Neuronal stem cell (in vitro differentiated cells): ENCODE data around the gene CYB5A.

Experiments used
- DNase-seq: peaks from one replicate; pipeline ENCODE4 v3.0.0-alpha.2; 2013; ENCODE audit warnings: low spot score
- H2AFZ ChIP-seq: one replicate; pipeline ENCODE4 v1.6.1; 2013; ENCODE audit warnings: mild to moderate bottlenecking, low read length, inconsistent platforms
- H2AK5ac ChIP-seq: 2 replicates; pipeline ENCODE4 v1.6.1; 2013; ENCODE audit warnings: low read depth, mild to moderate bottlenecking, inconsistent platforms, low read length, moderate library complexity, mixed read lengths
- H2BK120ac ChIP-seq: 2 replicates; pipeline ENCODE4 v1.6.1; 2013; ENCODE audit warnings: low read depth, mild to moderate bottlenecking, inconsistent platforms, low read length, moderate library complexity, mixed read lengths
- H2BK12ac ChIP-seq: one replicate; pipeline ENCODE4 v1.6.1; 2013; ENCODE audit warnings: low read length, inconsistent platforms
- H2BK15ac ChIP-seq: 2 replicates; pipeline ENCODE4 v1.6.1; 2013; ENCODE audit warnings: mild to moderate bottlenecking, low read length, inconsistent platforms, mixed read lengths
- H2BK5ac ChIP-seq: one replicate; pipeline ENCODE4 v1.6.1; 2013; ENCODE audit warnings: inconsistent platforms, mild to moderate bottlenecking, low read length, moderate library complexity
- H3K14ac ChIP-seq: one replicate; pipeline ENCODE4 v1.6.1; 2013; ENCODE audit warnings: low read length, inconsistent platforms
- H3K18ac ChIP-seq: 2 replicates; pipeline ENCODE4 v1.6.1; 2013; ENCODE audit warnings: low read length, inconsistent platforms
- H3K23ac ChIP-seq: 2 replicates; pipeline ENCODE4 v1.6.1; 2013; ENCODE audit warnings: low read depth, mild to moderate bottlenecking, mixed read lengths, low read length, inconsistent platforms; ENCODE audit not compliant: poor library complexity
- H3K27ac ChIP-seq: replicated peaks from 3 replicates; pipeline ENCODE4 v1.5.1; 2013; ENCODE audit warnings: low read length, inconsistent platforms
- H3K27me3 ChIP-seq, 3 experiments: 2 replicates each; pipeline ENCODE4 v1.6.1; 2013; ENCODE audit warnings: low read length in 3 of 3, mild to moderate bottlenecking in 2 of 3, inconsistent platforms in 1 of 3, low read depth in 1 of 3, mixed read lengths in 1 of 3, moderate library complexity in 1 of 3; ENCODE audit not compliant: control insufficient read depth in 3 of 3, insufficient read depth in 3 of 3
- H3K36me3 ChIP-seq, 2 donors: replicated peaks in 1 of 2; 2 replicates each; pipeline ENCODE4 v1.6.1; 2013; ENCODE audit warnings: low read length in 2 of 2; ENCODE audit not compliant: control insufficient read depth in 2 of 2, insufficient read depth in 2 of 2
- H3K4ac ChIP-seq: 2 replicates; pipeline ENCODE4 v1.6.1; 2013; ENCODE audit warnings: inconsistent platforms, mild to moderate bottlenecking, low read length, moderate library complexity
- H3K4me1 ChIP-seq, 2 donors: 1 replicate in 1 of 2; 2 replicates in 1 of 2; pipeline ENCODE4 v1.6.1; 2013; ENCODE audit warnings: low read length in 2 of 2, low read depth in 1 of 2; ENCODE audit not compliant: control insufficient read depth in 2 of 2, insufficient read depth in 1 of 2
- H3K4me2 ChIP-seq: one replicate; pipeline ENCODE4 v1.6.1; 2013; ENCODE audit warnings: mild to moderate bottlenecking, low read length, inconsistent platforms; ENCODE audit not compliant: insufficient read depth, poor library complexity, severe bottlenecking
- H3K4me3 ChIP-seq, 2 donors: 2 replicates each; pipeline ENCODE4 v1.5.1; 2013; ENCODE audit warnings: low read length in 2 of 2, mild to moderate bottlenecking in 2 of 2, inconsistent platforms in 1 of 2, moderate library complexity in 1 of 2
- H3K79me1 ChIP-seq: one replicate; pipeline ENCODE4 v1.6.1; 2013; ENCODE audit warnings: low read depth, mild to moderate bottlenecking, inconsistent platforms, low read length, moderate library complexity
- H3K9ac ChIP-seq: one replicate; pipeline ENCODE4 v1.6.1; 2013; ENCODE audit warnings: mild to moderate bottlenecking, low read depth, low read length, inconsistent platforms; ENCODE audit not compliant: poor library complexity
- H3K9me3 ChIP-seq, 2 donors: replicated peaks in 1 of 2; 2 replicates each; pipeline versions ENCODE3 to v1.6.1; 2013; ENCODE audit warnings: low read length in 2 of 2, mild to moderate bottlenecking in 2 of 2, inconsistent platforms in 1 of 2, low read depth in 1 of 2, mixed read lengths in 1 of 2, moderate library complexity in 1 of 2; ENCODE audit not compliant: control insufficient read depth in 2 of 2, insufficient read depth in 1 of 2
- H4K8ac ChIP-seq: one replicate; pipeline ENCODE4 v1.6.1; 2013; ENCODE audit warnings: low read depth, mild to moderate bottlenecking, inconsistent platforms, low read length, moderate library complexity
- H4K91ac ChIP-seq: one replicate; pipeline ENCODE4 v1.6.1; 2013; ENCODE audit warnings: low read length, low read depth, mild to moderate bottlenecking, inconsistent platforms; ENCODE audit not compliant: poor library complexity
- whole genome bisulfite sequencing, 2 donors: extraction: QIAGEN DNeasy Blood & Tissue Kit; methylation state at CpG; one replicate each; pipeline ENCODE4 v1.1.7; 2013; ENCODE audit warnings: missing lambda C conversion rate in 2 of 2, mixed read lengths in 1 of 2; ENCODE audit not compliant: insufficient read length in 2 of 2, insufficient replicate concordance in 1 of 2; ENCODE audit errors: extremely low coverage in 2 of 2; 5-methylcytosine and 5-hydroxymethylcytosine counted together

Gene CYB5A

DNA sequence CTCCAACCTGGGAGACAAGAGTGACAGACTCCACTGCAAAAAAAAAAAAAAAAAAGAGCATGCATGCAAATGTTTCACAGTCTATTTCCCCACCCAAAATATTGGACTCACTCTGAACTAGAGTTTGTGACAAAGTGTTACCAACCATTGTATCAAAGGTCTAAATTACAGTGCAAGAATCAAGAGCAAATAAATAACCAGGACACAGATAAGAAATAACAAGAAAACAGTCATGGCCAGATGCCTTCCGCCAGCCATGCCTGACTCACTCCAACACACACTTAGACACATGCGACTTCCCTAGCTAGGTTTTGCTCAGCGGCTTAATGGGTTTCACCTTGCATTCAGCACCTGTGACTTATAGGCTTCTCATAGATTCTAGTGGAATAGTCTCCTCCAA is 62.8 kb downstream of the CYB5A start:
- H3K4ac ChIP-seq, result no peak overlapping the region
- no peak overlapping the region for H2AK5ac ChIP-seq
- no peaks in the 10 kb centered on the region for H3K36me3 ChIP-seq
- H3K23ac ChIP-seq, result no peak overlapping the region
- no peak overlapping the region for H2BK120ac ChIP-seq
- no peak overlapping the region for H2BK12ac ChIP-seq
- no peak overlapping the region for H4K8ac ChIP-seq
- no peak overlapping the region for H3K18ac ChIP-seq
- H2BK5ac ChIP-seq, result no peak overlapping the region
- H3K4me3 ChIP-seq, result no peak overlapping the region
- H3K79me1 ChIP-seq, result no peaks in the 10 kb centered on the region
- H3K4me1 ChIP-seq, result no peaks in the 10 kb centered on the region
- H3K14ac ChIP-seq, result no peak overlapping the region
- H4K91ac ChIP-seq, result no peak overlapping the region
- WGBS, 2 donors, result no CpG with 5 or more reads among the region's 3 CpGs
- DNase-seq, result no peak
- no peak overlapping the region for H2AFZ ChIP-seq
- H3K27ac ChIP-seq, result no peak overlapping the region
- H2BK15ac ChIP-seq, result no peak overlapping the region
- H3K4me2 ChIP-seq, result no peak overlapping the region
- H3K9ac ChIP-seq, result no peak overlapping the region
- H3K9me3 ChIP-seq, result no peaks in the 10 kb centered on the region
- H3K27me3 ChIP-seq, result no peaks in the 10 kb centered on the region

DNA sequence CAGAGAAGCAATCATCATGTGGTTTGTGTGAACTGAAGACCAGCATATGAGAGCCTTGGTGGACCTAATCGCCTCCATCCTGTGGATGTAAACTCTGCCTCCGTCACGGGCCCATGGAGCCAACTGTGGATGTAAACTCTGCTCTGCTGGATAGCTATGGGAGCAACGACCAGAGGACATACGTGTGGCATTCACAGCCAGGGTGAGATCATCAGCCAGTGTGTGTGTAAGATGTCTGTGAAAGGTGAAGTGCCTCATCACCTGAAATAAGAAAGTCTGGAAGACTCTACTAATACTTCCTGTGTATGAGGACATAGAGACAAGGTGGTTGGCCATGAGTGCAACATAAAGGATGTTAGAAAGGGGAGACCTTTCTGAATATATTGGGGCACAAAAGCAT is 63.5 kb downstream of the CYB5A start:
- H2AK5ac ChIP-seq, result no peak overlapping the region
- H3K14ac ChIP-seq, result no peak overlapping the region
- no peak overlapping the region for H2BK120ac ChIP-seq
- no peak for DNase-seq
- H3K4me3 ChIP-seq, result no peak overlapping the region
- no peak overlapping the region for H3K4ac ChIP-seq
- H3K4me2 ChIP-seq, result no peak overlapping the region
- H3K27ac ChIP-seq, result no peak overlapping the region
- H2AFZ ChIP-seq, result no peak overlapping the region
- no peak overlapping the region for H2BK15ac ChIP-seq
- no peak overlapping the region for H4K91ac ChIP-seq
- no peak overlapping the region for H3K18ac ChIP-seq
- H3K4me1 ChIP-seq, result no peaks in the 10 kb centered on the region
- H3K23ac ChIP-seq, result no peak overlapping the region
- no peaks in the 10 kb centered on the region for H3K36me3 ChIP-seq
- no peaks in the 10 kb centered on the region for H3K9me3 ChIP-seq
- no peak overlapping the region for H3K9ac ChIP-seq
- WGBS, 2 donors, result no CpG with 5 or more reads among the region's 5 CpGs
- no peak overlapping the region for H2BK5ac ChIP-seq
- no peak overlapping the region for H4K8ac ChIP-seq
- no peaks in the 10 kb centered on the region for H3K79me1 ChIP-seq
- H2BK12ac ChIP-seq, result no peak overlapping the region
- H3K27me3 ChIP-seq, result no peaks in the 10 kb centered on the region

DNA sequence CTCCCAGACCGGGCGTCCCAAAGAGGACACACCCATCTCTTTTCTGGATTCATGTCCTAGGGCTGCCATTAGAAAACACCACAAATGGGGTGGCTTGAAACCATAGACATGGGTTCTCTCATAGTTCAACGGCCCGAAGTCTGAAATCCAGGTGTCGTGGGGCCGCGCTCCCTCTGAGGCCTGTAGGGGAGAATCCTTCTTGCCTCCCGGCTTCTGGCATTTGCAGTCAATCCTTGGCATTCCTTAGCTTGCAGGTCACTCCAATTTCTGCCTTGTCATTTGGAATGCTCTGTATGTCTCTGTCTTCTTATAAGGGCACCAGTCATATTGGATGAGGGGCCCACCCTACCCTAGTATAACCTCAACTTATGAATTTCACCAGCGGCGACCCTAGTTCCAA is 65.1 kb downstream of the CYB5A start:
- H4K8ac ChIP-seq, result no peak overlapping the region
- no peaks in the 10 kb centered on the region for H3K27me3 ChIP-seq
- H2AK5ac ChIP-seq, result no peak overlapping the region
- no peak overlapping the region for H3K18ac ChIP-seq
- H4K91ac ChIP-seq, result no peak overlapping the region
- H2BK120ac ChIP-seq, result no peak overlapping the region
- no peaks in the 10 kb centered on the region for H3K36me3 ChIP-seq
- H3K4me1 ChIP-seq, result no peaks in the 10 kb centered on the region
- no peak overlapping the region for H3K27ac ChIP-seq
- no peak overlapping the region for H3K4me3 ChIP-seq
- H2AFZ ChIP-seq, result no peak overlapping the region
- WGBS, 2 donors, result no CpG with 5 or more reads among the region's 10 CpGs
- no peaks in the 10 kb centered on the region for H3K79me1 ChIP-seq
- no peak overlapping the region for H3K23ac ChIP-seq
- no peak overlapping the region for H2BK5ac ChIP-seq
- no peak overlapping the region for H3K9ac ChIP-seq
- no peaks in the 10 kb centered on the region for H3K9me3 ChIP-seq
- H3K4me2 ChIP-seq, result no peak overlapping the region
- no peak overlapping the region for H2BK15ac ChIP-seq
- H2BK12ac ChIP-seq, result no peak overlapping the region
- no peak overlapping the region for H3K4ac ChIP-seq
- no peak overlapping the region for H3K14ac ChIP-seq
- no peak for DNase-seq

DNA sequence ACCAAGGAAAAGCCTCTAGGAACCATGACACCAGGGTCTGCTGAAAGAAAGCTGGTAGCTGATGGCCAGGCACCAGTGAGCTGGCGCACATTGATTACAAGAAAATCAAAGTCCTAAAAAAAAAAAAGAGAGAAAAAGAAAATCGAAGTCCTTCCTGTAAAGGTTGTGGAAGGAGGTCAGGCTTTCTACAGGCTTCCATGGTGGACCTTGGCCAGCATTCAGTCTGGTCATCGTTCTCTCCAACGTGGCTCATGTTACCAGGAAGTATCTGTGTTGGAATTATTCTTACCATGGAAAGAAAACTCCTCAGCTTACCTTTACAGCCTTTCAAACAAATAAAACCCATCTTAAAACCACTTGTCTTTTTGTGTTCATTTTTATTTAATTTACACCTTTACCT is 65.6 kb downstream of the CYB5A start:
- Histone ChIP-seq H3K14ac (no peak overlapping the region), H2AK5ac (no peak overlapping the region), H3K36me3 (no peaks in the 10 kb centered on the region), H4K8ac (no peak overlapping the region), H2BK5ac (no peak overlapping the region), H2AFZ (no peak overlapping the region), H3K27me3 (no peaks in the 10 kb centered on the region), H3K4ac (no peak overlapping the region), H2BK120ac (no peak overlapping the region), H3K4me2 (no peak overlapping the region), H3K4me1 (no peaks in the 10 kb centered on the region), H3K79me1 (no peaks in the 10 kb centered on the region), H4K91ac (no peak overlapping the region), H3K9ac (no peak overlapping the region), H3K4me3 (no peak overlapping the region), H2BK12ac (no peak overlapping the region), H3K27ac (no peak overlapping the region), H3K23ac (no peak overlapping the region), H2BK15ac (no peak overlapping the region), H3K9me3 (no peaks in the 10 kb centered on the region), H3K18ac (no peak overlapping the region)
- WGBS, 2 donors, result no CpG with 5 or more reads among the region's 4 CpGs
- no peak for DNase-seq
